ENCODE results near the gene TREML2. TPM values are rescaled to one million over a fixed set of nuclear protein-coding genes. Genes with fewer than 3 reads are reported as not detected.

The TREML2 gene
- total RNA-seq, 1 donor = not detected

DNA sequence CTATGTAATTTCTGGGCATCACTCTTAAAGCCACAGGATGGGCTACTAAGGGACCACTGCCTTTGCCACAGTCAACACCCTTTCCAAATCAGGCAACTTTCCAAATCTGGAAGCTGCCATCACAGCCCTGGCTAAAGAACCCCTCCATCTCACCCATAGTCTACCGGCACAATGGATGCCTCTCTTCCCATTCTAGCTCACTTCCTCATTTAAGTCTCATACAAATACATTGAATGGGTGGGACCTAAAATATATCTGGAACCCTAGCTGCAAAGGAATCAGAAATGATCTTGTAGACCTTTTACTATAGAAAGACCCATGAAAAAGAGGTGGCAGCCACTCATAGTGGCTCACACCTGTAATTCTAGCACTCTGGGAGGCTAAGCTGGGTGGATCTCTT, 23.9 kb upstream of the TREML2 start:
- no peak overlapping the region for H3K4me3 ChIP-seq (ENCODE audit: low read depth, low read length)
- no peak for TF ChIP-seq CTCF (IDR thresholded peaks at IDR 0.05; ENCODE audit: insufficient read depth, low read depth, low read length)
- DNase-seq (ENCODE audit: low read depth) = no peak

DNA sequence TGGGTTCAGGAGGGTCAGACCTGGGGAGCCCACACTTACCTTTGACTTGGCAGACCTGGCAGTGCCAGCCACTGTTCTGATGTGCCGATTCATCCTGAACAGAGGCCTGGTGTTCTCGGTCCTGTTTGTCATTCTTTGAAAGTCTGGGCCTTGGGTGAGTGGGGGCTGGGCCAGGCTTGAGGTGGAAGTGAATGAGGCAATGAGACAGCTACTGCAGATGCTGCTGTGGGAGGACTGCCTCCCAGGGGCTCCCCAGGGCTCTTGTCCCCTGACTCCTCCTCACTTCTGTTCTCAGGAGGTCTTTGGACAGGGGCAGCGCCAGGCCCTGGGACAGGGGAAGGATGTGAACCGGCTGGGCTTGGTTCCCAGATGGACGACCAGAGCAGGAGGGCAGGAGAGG, 21.6 kb upstream of the TREML2 start:
- no peak for DNase-seq (ENCODE audit: low read depth)
- H3K4me3 ChIP-seq (ENCODE audit: low read depth, low read length) = no peak overlapping the region
- TF ChIP-seq CTCF (IDR thresholded peaks at IDR 0.05; ENCODE audit: insufficient read depth, low read depth, low read length) = no peak

DNA sequence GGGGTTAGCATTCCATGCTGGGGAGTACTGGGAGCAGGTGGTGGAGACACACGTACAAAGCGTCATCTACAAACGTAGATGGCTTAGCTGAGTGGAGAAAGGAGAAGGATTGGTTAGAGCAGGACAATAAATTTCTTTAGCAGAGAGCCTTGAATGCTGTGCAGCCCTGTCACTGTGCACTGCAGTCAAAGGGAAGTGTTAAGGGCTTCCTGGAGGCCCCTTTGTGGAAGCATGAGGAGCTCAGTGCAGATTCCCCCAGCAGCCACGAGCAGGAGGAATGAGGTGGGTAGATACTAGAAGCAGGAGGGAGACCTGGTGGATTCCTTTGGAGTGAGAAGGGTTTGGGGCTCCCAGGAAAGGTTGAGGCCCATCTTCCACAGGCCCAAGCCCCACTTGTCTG, 21.1 kb upstream of the TREML2 start:
- H3K4me3 ChIP-seq (ENCODE audit: low read depth, low read length) = no peak overlapping the region
- no peak for TF ChIP-seq CTCF (IDR thresholded peaks at IDR 0.05; ENCODE audit: insufficient read depth, low read depth, low read length)
- DNase-seq (ENCODE audit: low read depth) = no peak

- no peak for TF ChIP-seq CTCF (IDR thresholded peaks at IDR 0.05; ENCODE audit: insufficient read depth, low read depth, low read length)
- no peak overlapping the region for H3K4me3 ChIP-seq (ENCODE audit: low read depth, low read length)
- DNase-seq (ENCODE audit: low read depth) = no peak
These were observed 15.7 kb upstream of the TREML2 start for GRCh38 chr6:41216616-41217015.

GRCh38 chr6:41215777-41216176, 14.8 kb upstream of the TREML2 start:
- TF ChIP-seq CTCF (IDR thresholded peaks at IDR 0.05; ENCODE audit: insufficient read depth, low read depth, low read length) = no peak
- DNase-seq (ENCODE audit: low read depth) = no peak

GRCh38 chr6:41214559-41215238, 13.8 kb upstream of the TREML2 start:
- no peak for TF ChIP-seq CTCF (IDR thresholded peaks at IDR 0.05; ENCODE audit: insufficient read depth, low read depth, low read length)
- no peak overlapping the region for H3K4me3 ChIP-seq (ENCODE audit: low read depth, low read length)
- DNase-seq (ENCODE audit: low read depth) = no peak

More at GRCh38 chr6:41215777-41216176, 14.8 kb upstream of the TREML2 start:
- H3K4me3 ChIP-seq (ENCODE audit: low read depth, low read length) = no peak overlapping the region
